Coronary artery (tissue), 2 donors: ENCODE data around the gene TBL1Y.

Source experiments
- DNase-seq: peaks from one replicate; pipeline ENCODE4 v3.0.0-alpha.2; 2017; ENCODE audit warnings: low spot score
- H3K27ac ChIP-seq, 2 donors: fragments of 200-600 bp; sonication (generic); one replicate each; pipeline ENCODE4 v1.5.1; 2016 to 2019
- H3K4me3 ChIP-seq: fragments of 200-600 bp; sonication (generic); 2 replicates; pipeline ENCODE4 v1.5.1; 2016; ENCODE audit warnings: mild to moderate bottlenecking, moderate library complexity
- TF ChIP-seq, protein P1 (sequence below): fragments of 200-600 bp; sonication (generic); IDR thresholded peaks from one replicate; pipeline ENCODE4 v1.5.1; 2019; ENCODE audit warnings: antibody characterized with exemption

Gene TBL1Y

DNA sequence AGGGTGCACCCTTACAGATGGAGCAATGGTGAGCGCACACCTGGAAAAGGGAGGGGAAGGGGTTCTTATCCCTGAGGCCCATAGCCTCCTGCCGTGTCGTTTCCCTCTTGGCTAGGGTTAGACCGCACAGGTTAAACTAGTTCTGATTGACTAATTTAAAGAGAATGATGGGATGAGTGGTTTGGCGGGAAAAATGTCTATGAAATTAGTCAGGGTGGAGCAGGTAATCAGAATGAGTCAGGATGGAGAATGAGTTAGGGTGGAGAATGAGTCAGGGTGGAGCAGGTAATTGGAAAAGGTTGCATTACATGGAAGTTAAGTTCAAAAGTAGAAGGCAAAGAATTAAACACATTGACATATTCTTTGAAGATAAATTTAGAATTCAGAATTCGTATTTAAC lies 196.7 kb downstream of the TBL1Y start:
- no peak overlapping the region for H3K27ac ChIP-seq
- TF ChIP-seq, protein P1, sequence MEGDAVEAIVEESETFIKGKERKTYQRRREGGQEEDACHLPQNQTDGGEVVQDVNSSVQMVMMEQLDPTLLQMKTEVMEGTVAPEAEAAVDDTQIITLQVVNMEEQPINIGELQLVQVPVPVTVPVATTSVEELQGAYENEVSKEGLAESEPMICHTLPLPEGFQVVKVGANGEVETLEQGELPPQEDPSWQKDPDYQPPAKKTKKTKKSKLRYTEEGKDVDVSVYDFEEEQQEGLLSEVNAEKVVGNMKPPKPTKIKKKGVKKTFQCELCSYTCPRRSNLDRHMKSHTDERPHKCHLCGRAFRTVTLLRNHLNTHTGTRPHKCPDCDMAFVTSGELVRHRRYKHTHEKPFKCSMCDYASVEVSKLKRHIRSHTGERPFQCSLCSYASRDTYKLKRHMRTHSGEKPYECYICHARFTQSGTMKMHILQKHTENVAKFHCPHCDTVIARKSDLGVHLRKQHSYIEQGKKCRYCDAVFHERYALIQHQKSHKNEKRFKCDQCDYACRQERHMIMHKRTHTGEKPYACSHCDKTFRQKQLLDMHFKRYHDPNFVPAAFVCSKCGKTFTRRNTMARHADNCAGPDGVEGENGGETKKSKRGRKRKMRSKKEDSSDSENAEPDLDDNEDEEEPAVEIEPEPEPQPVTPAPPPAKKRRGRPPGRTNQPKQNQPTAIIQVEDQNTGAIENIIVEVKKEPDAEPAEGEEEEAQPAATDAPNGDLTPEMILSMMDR: no peak
- no peak overlapping the region for H3K4me3 ChIP-seq
- no peak for DNase-seq

DNA sequence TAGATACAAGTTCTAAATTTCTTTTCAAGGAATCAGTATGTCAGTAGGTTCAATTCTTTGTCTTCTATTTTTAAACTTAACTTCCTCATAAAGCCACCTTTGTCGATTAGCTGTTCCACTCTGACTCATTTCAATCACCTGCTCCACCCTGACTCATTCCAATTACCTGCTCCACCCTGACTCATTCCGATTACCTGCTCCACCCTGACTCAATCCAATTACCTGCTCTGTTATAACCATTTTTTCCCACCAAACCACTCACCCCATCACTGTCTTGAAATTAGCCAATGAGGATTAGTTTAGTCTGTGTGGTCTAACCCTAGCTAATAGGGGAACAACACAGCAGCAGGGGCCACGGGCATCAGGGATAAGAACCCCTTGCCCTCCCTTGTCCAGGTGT lies 199.6 kb downstream of the TBL1Y start:
- TF ChIP-seq, protein P1: no peak
- DNase-seq: no peak

DNA sequence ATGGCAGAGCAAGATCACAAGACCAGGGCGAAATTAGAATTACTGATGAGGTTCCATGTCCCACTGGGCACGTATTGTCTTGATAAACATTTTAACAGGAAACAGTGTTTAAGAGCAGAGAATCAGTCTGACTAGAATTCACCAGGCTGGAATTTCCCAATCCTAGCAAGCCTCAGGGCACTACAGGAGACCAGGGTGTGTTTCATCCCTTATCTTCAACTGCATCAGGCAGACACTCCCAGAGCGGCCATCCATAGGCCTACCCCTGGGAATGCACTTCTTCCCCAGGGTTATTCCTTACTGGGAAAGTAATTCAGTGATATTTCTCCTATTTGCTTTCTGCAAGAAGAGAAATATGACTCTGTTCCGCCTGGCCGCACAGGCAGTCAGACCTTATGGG lies 205.4 kb downstream of the TBL1Y start:
- TF ChIP-seq, protein P1: no peak
- DNase-seq: no peak
- H3K27ac ChIP-seq: no peak overlapping the region

More for the DNA sequence above, 199.6 kb downstream of the TBL1Y start:
- Histone ChIP-seq H3K27ac (no peak overlapping the region), H3K4me3 (no peak overlapping the region)

DNA sequence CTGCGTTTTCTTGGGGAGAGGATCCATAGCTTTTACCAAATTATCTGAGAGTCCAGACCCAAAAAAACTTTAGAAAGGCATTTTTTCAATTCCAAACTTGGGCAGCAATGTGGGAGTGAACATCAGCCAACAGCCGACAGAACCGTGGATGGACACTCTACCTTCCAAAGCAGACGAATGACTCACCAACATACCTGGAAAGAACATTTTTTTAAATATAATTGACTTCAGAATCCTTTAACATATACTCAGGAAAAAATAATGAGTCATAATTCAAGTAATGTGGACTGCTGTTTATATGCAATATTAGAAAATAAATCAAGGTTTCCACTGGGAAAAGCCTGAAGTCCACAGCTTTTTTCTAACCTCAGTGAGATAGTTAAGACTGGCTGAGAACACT lies 211.7 kb downstream of the TBL1Y start:
- DNase-seq: no peak
- Histone ChIP-seq H3K4me3 (no peak overlapping the region), H3K27ac (no peak overlapping the region)
- TF ChIP-seq, protein P1: no peak

More for the DNA sequence above, 205.4 kb downstream of the TBL1Y start:
- no peak overlapping the region for H3K4me3 ChIP-seq

DNA sequence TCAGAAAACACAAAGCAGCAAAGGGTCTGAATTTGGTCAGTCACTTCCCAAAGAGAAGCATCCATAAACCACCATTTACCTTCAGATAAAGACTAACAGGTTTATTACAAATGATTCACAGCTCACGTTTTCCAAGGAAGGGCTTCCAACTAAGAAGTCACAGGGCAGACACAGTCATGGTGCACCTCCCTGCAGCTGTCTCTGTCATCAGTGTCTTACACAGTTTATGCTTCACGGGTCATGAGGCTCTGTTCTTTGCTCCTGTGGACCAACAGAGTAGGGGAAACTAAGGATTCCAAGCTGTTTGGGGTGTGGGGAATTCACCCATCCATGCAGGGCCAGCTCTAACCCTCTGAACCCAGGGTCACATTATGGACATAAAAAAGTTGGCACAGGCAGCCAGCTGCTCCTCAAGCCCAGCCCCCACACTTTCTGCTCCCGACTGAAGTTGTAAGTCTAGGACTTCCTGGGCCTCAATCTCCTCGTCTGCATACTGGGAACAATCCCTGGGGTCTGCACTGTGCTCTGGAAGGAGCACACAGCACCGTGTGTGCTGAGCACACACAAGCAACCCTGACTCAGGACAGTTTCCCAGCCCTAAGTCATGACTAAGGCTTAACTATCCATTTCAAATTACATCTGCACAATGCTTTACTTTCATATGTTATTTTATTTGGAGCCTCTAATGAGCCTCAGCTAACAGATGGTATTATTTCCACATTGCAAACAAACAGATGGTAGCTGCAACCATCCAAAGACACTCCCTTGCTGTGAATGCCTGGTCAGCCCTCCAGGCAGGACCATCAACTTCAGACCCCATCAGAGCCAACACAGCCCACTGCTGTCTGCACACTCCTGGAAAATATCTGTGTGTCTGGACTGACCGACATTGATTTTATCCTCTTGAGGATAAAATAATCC lies 214.9 kb downstream of the TBL1Y start:
- Histone ChIP-seq H3K27ac (no peak overlapping the region), H3K4me3 (no peak overlapping the region)
- TF ChIP-seq, protein P1: no peak
- DNase-seq: no peak

DNA sequence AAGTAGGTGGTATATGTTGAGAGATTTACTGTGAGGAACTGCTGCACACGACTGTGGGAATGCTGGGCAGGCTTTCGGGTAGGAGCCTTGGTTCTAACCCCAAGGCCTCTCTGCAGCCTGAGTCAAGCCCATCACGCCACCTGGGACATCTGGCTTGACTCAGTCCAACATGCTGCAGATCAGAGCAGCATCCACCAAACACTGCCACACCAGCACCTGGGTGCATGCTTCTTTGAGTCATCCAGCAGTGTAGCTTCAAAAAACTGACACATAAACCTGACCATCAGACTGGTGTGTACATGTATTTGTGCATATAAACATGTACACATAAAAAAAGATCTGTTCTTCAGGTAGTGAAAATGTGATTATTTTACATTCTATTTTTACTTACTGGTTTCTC lies 217.7 kb downstream of the TBL1Y start:
- Histone ChIP-seq H3K4me3 (no peak overlapping the region), H3K27ac (no peak overlapping the region)
- no peak for DNase-seq
- TF ChIP-seq, protein P1: no peak
